Kidney epithelial cell (primary cell): ENCODE data around the gene TRPC4AP. TPM values are rescaled to one million over a fixed set of nuclear protein-coding genes. Genes with fewer than 3 reads are reported as not detected.
"Not testable (repeated sequence)": the region's sequence is repeated elsewhere in the genome, so short reads cannot be mapped to it uniquely, and the experiment has no call there.

Experiments
- DNase-seq: peaks from one replicate; pipeline ENCODE4 v3.0.0-alpha.2; 2010; ENCODE audit warnings: low read depth
- H3K27me3 ChIP-seq: 2 replicates; pipeline ENCODE4 v1.6.0; 2011; ENCODE audit warnings: low read length; ENCODE audit not compliant: control insufficient read depth, insufficient read depth
- H3K36me3 ChIP-seq: 2 replicates; pipeline ENCODE4 v1.5.1; 2011; ENCODE audit warnings: low read length; ENCODE audit not compliant: control insufficient read depth, insufficient read depth
- H3K4me3 ChIP-seq: 2 replicates; pipeline ENCODE4 v1.5.1; 2011; ENCODE audit warnings: low read depth, mild to moderate bottlenecking, control low read depth, low read length
- total RNA-seq: library from RNA; depleted of rRNA; stranded (reverse); fragments of >200 nt; gene quantifications from 2 replicates; pipeline ENCODE4 v1.2.3, GENCODE V29; 2015
- TF ChIP-seq, protein P1 (sequence below): IDR thresholded peaks from 2 replicates; pipeline ENCODE4 v1.5.1; 2011; ENCODE audit warnings: mild to moderate bottlenecking, moderate library complexity, low read length, control low read depth, inconsistent platforms; ENCODE audit not compliant: insufficient read depth, poor library complexity, severe bottlenecking

Gene TRPC4AP
- total RNA-seq, 1 donor from 2014 or later: 78.8 TPM

DNA sequence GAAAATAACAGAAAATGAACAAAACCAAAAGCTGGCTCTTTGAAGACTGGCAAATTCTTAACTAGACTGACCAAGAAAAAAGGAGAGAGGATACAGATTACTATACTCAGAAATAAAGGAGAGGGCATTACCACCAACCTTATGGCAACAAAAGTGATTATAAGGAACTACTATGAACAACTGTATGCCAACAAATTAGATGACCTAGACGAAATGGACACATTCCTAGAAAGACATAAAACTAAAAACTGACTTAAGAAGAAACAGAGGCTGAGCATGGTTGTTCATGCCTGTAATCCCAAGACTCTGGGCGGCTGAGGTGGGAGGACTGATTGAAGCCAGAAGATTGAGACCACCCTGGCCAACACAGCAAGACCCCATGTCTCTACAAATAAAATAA lies 33.5 kb downstream of the TRPC4AP start:
- Histone ChIP-seq H3K36me3 (no peaks in the 10 kb centered on the region), H3K27me3 (no peaks in the 10 kb centered on the region), H3K4me3 (no peak overlapping the region)
- DNase-seq: no peak
- TF ChIP-seq, protein P1, sequence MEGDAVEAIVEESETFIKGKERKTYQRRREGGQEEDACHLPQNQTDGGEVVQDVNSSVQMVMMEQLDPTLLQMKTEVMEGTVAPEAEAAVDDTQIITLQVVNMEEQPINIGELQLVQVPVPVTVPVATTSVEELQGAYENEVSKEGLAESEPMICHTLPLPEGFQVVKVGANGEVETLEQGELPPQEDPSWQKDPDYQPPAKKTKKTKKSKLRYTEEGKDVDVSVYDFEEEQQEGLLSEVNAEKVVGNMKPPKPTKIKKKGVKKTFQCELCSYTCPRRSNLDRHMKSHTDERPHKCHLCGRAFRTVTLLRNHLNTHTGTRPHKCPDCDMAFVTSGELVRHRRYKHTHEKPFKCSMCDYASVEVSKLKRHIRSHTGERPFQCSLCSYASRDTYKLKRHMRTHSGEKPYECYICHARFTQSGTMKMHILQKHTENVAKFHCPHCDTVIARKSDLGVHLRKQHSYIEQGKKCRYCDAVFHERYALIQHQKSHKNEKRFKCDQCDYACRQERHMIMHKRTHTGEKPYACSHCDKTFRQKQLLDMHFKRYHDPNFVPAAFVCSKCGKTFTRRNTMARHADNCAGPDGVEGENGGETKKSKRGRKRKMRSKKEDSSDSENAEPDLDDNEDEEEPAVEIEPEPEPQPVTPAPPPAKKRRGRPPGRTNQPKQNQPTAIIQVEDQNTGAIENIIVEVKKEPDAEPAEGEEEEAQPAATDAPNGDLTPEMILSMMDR: no peak

DNA sequence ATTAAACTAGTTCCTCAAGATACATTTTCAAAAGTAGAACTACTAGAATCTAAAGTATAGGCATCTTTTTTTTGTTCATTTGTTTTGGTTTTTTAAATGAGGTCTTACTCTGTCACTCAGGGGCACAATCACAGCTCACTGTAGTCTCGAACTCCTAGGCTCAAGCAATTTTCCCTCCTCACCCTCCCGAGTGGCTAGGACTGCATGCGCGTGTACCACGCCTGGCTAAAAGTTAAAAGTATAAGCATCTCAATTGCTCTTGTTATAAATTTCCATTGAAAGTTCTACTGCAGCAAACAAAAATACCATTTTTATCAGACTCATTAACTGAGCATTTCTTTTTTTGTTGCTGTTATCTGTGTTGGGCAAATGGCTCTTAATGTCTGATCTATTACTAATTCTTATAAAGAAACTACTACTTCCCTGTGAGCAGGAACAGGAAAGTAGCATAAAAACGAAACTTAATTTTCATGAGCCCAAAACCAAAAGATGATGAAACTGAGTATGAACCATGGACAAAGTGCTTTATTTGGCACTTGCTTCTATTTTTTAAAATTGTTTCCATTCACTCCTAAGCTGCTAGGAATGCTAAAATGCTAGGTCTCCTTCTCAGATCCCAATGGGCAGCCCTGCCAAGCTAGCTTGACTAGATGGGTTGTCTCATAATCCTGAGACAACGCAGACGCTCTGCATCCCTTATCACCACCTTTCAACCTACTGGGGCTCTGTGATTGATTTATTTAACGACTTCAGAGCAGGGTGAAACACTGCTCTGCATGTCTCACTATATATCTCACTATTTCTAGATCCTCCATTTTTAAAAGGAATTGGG lies 36.9 kb downstream of the TRPC4AP start:
- TF ChIP-seq, protein P1: no peak
- H3K36me3 ChIP-seq: no peaks in the 10 kb centered on the region
- no peaks in the 10 kb centered on the region for H3K27me3 ChIP-seq
- no peak for DNase-seq
- H3K4me3 ChIP-seq: no peak overlapping the region

GRCh38 chr20:35054814-35055213 lies 37.8 kb downstream of the TRPC4AP start:
- H3K4me3 ChIP-seq: no peak overlapping the region
- no peaks in the 10 kb centered on the region for H3K27me3 ChIP-seq
- TF ChIP-seq, protein P1: no peak
- DNase-seq: no peak
- no peaks in the 10 kb centered on the region for H3K36me3 ChIP-seq

- not testable (repeated sequence) for H3K27me3 ChIP-seq, H3K36me3 ChIP-seq, H3K4me3 ChIP-seq, DNase-seq
These were observed 40.0 kb downstream of the TRPC4AP start for GRCh38 chr20:35052616-35053015.

- no peak for DNase-seq
- TF ChIP-seq, protein P1: no peak
- Histone ChIP-seq H3K27me3 (no peaks in the 10 kb centered on the region), H3K36me3 (peaks cover 1% of the 10 kb centered on the region), H3K4me3 (no peak overlapping the region)
These were observed 42.7 kb downstream of the TRPC4AP start for GRCh38 chr20:35049776-35050352.

GRCh38 chr20:35048739-35049138 lies 43.9 kb downstream of the TRPC4AP start:
- Histone ChIP-seq H3K36me3 (peaks cover 1% of the 10 kb centered on the region), H3K4me3 (no peak overlapping the region), H3K27me3 (no peaks in the 10 kb centered on the region)
- TF ChIP-seq, protein P1: no peak
- no peak for DNase-seq
